Right cardiac atrium (tissue), 5 donors: ENCODE results near the gene CRHR1. TPM values are rescaled to one million over a fixed set of nuclear protein-coding genes. Genes with fewer than 3 reads are reported as not detected.
A peak's percentile ranks its signal among the peaks of the same experiment; 100 is the strongest.

Experiments
- ATAC-seq, 2 donors: fragments of 200-7000 bp; cut with Tn5 transposase; one replicate each; pipeline versions ENCODE4 v1.8.0 to v1.9.1; 2020; ENCODE audit warnings: moderate library complexity in 2 of 2, mild to moderate bottlenecking in 1 of 2
- DNase-seq, 3 donors: peaks; one replicate each; pipeline ENCODE4 v3.0.0-alpha.2; 2020
- H3K27ac ChIP-seq: one replicate; pipeline ENCODE4 v1.5.1; 2013; ENCODE audit warnings: mild to moderate bottlenecking, low read length, control low read depth, moderate library complexity
- H3K27me3 ChIP-seq: one replicate; pipeline ENCODE4 v1.6.1; 2013; ENCODE audit not compliant: control insufficient read depth, insufficient read depth
- H3K4me1 ChIP-seq: one replicate; pipeline ENCODE4 v1.6.1; 2013; ENCODE audit warnings: low read length; ENCODE audit not compliant: control insufficient read depth, insufficient read depth
- H3K4me3 ChIP-seq: one replicate; pipeline ENCODE4 v1.5.1; 2013; ENCODE audit warnings: low read length, control low read depth
- H3K9me3 ChIP-seq: one replicate; pipeline ENCODE4 v1.6.1; 2013; ENCODE audit warnings: low read length; ENCODE audit not compliant: control insufficient read depth
- WGBS: extraction: QIAGEN DNeasy Blood & Tissue Kit; methylation state at CpG from one replicate; pipeline ENCODE4 v1.1.7; 2013; 5-methylcytosine and 5-hydroxymethylcytosine counted together
- intact Hi-C, 4 donors: fragments of 100-400 bp; cut with DNase I; formaldehyde crosslinking; loops; one replicate each; pipeline versions ENCODE4 v1.11.0 to v1.14.0; 2022 to 2023
- polyA plus RNA-seq: library from polyadenylated mRNA; stranded (reverse); fragments of 200-250 nt; gene quantifications from one replicate; pipeline ENCODE4 v1.2.3, GENCODE V29; 2013
- total RNA-seq, 4 donors: library from RNA; stranded (reverse); fragmentation: NEBNext Ultra II Directional; extraction: Animal tissue kit (Norgen Biotek cat#: 25700); gene quantifications; one replicate each; pipeline ENCODE4 v1.2.1, GENCODE V29; 2021
- donor health status: healthy with polysubstance abuse.
- donor health status: DM: no; HTN: yes; CAD: no.
- donor health status: DM: no; HTN: no; CAD: no.
- donor health status: DM: no; HTN: yes; CAD: no; lungs with severe emphysema.
- donor health status: DM: yes; HTN: yes; CAD: no.

The CRHR1 gene
- total and polyA plus RNA-seq, 5 donors, result not detected

- Histone ChIP-seq H3K4me1 (no peaks in the 10 kb centered on the region), H3K9me3 (no peaks in the 10 kb centered on the region), H3K4me3 (no peak overlapping the region), H3K27ac (no peak overlapping the region), H3K27me3 (no peaks in the 10 kb centered on the region)
- whole genome bisulfite sequencing, result 83% methylated on average over 5 of the region's 5 CpGs
- no peak for DNase-seq
- ATAC-seq, result no peak
- intact Hi-C loops, result no loop called here
Measured at GRCh38 chr17:45847747-45848146, 63.6 kb downstream of the CRHR1 start.

DNA sequence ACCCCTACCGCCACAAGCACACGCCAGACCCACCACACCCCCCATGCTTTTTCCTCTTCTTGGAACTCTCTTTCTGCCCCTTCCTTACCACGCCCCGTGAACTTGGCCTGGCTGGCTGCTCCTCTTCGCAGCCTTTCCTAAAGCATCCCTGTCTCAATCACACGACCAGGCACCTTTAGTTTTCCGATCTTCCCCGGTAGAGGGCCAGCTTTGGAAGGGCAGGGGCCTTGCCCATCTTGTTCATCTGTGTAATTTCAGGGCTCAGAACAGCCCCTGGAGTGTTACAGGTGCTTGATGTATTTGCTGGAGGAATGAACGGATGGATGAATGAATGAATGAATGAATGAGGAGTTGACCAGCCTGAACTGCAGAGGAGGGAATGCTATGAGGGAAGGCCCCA lies 64.3 kb downstream of the CRHR1 start:
- Histone ChIP-seq H3K27ac (no peak overlapping the region), H3K27me3 (no peaks in the 10 kb centered on the region), H3K4me3 (no peak overlapping the region), H3K4me1 (no peaks in the 10 kb centered on the region), H3K9me3 (no peaks in the 10 kb centered on the region)
- intact Hi-C loops, result no loop called here
- 87% methylated on average over 9 of the region's 9 CpGs for WGBS
- ATAC-seq (no peak), DNase-seq (no peak)

GRCh38 chr17:45848868-45849535 lies 64.9 kb downstream of the CRHR1 start:
- peak; percentile 52 to 57 for ATAC-seq
- H3K27me3 ChIP-seq, result no peaks in the 10 kb centered on the region
- 53% methylated on average over 15 of the region's 15 CpGs for WGBS
- no peak overlapping the region for H3K4me3 ChIP-seq
- peak in 2 of 3 donors; percentile 36 to 66 for DNase-seq
- no peaks in the 10 kb centered on the region for H3K4me1 ChIP-seq
- H3K9me3 ChIP-seq, result no peaks in the 10 kb centered on the region
- intact Hi-C loops, result no loop called here
- H3K27ac ChIP-seq, result no peak overlapping the region

DNA sequence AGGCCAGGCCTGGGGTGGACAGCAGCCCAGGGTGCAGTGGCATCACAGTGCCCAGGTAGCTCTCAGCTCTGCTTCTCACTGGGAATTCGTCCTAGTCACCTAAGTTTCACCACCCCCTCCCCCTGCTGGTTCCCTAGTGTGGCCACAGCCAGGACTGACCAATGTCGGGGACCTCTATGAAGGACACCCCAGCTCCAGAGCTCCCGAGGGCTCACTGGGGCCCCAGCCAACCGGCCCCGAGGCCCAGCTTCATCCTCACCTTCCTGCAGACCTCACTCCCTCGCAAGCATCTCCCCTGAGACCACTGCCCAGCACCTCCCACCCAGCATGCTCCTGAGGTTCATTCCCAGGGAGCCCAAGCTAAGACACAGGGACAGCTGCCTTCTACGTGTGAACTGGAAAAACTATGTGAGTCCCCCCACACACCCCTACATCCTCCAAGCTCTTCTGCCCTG lies 65.4 kb downstream of the CRHR1 start:
- no peak overlapping the region for H3K4me3 ChIP-seq
- no peak for DNase-seq
- WGBS, result 71% methylated on average over 7 of the region's 7 CpGs
- no peak for ATAC-seq
- no peaks in the 10 kb centered on the region for H3K4me1 ChIP-seq
- intact Hi-C loops, result no loop called here
- H3K27me3 ChIP-seq, result no peaks in the 10 kb centered on the region
- H3K9me3 ChIP-seq, result no peaks in the 10 kb centered on the region
- no peak overlapping the region for H3K27ac ChIP-seq

GRCh38 chr17:45850011-45850410 lies 65.9 kb downstream of the CRHR1 start:
- Histone ChIP-seq H3K27me3 (no peaks in the 10 kb centered on the region), H3K27ac (no peak overlapping the region), H3K9me3 (no peaks in the 10 kb centered on the region), H3K4me3 (no peak overlapping the region), H3K4me1 (no peaks in the 10 kb centered on the region)
- ATAC-seq (no peak), DNase-seq (no peak)
- 79% methylated on average over 4 of the region's 4 CpGs for WGBS
- intact Hi-C loops, result no loop called here

DNA sequence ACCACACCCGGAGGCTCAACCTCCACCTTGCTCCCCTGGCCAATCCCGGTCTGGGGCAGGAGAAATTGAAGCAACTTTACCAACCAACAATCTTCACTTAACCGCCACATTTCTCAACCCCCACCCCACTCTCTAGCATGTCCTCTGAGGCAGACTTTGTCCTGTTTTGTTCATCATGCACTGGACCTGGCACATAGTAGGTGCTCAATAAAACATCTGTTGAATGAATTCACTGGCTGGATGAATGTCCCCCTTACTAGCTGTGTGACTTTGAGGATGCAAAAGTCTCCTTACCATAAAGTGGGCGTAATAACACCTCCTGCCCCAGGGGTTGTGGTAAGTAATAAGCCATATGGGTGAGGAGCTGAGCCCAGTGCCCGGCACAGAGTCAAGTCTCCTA lies 66.3 kb downstream of the CRHR1 start:
- Histone ChIP-seq H3K27me3 (no peaks in the 10 kb centered on the region), H3K27ac (no peak overlapping the region), H3K4me1 (no peaks in the 10 kb centered on the region), H3K4me3 (no peak overlapping the region), H3K9me3 (no peaks in the 10 kb centered on the region)
- intact Hi-C loops, result no loop called here
- ATAC-seq, result no peak
- no peak for DNase-seq
- WGBS, result 89% methylated on average over 5 of the region's 5 CpGs

DNA sequence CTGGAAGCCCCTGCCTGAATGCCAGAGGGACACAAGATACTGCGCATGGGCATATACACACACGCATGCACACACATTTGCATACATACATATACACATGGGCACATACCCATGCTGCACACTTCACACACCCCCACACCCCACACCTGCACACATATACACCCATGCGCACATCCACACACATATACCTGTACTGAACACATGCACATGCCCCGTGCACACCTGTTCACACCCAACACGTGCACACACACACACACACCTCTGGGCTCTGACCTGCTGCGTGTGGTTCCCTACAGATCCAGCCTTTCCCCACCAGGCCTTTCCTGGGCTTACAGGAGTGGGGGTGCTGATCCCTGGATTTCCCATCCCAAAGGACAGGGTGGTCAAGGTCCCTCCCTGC lies 66.9 kb downstream of the CRHR1 start:
- intact Hi-C loops, result no loop called here
- Histone ChIP-seq H3K27ac (no peak overlapping the region), H3K27me3 (no peaks in the 10 kb centered on the region), H3K4me3 (no peak overlapping the region), H3K9me3 (no peaks in the 10 kb centered on the region), H3K4me1 (no peaks in the 10 kb centered on the region)
- WGBS, result 83% methylated on average over 6 of the region's 6 CpGs
- ATAC-seq (no peak), DNase-seq (no peak)

DNA sequence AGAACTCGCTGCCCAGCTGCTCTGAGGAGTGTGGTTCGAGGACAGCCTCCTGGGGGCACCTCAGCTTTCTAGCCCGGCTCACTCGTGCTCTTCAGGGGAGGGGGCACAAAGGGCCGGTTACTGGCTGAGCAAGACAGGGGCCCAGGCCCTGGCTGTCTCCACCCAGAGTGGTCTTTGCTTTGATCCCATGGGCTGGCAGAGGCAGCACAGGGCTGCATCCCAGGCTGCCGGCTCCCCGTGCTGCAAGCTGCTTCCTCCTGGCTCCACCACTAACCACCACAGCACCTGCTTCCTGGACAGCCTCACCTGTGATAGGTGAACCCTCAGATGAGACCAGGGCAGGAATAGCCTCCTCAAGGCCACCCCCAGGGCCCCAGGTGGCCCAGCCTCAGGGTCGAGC lies 67.3 kb downstream of the CRHR1 start:
- H3K4me1 ChIP-seq, result no peaks in the 10 kb centered on the region
- WGBS, result 37% methylated on average over 8 of the region's 8 CpGs
- H3K4me3 ChIP-seq, result no peak overlapping the region
- DNase-seq, result no peak
- H3K27ac ChIP-seq, result no peak overlapping the region
- intact Hi-C loops, result no loop called here
- H3K27me3 ChIP-seq, result no peaks in the 10 kb centered on the region
- ATAC-seq, result no peak
- H3K9me3 ChIP-seq, result no peaks in the 10 kb centered on the region

DNA sequence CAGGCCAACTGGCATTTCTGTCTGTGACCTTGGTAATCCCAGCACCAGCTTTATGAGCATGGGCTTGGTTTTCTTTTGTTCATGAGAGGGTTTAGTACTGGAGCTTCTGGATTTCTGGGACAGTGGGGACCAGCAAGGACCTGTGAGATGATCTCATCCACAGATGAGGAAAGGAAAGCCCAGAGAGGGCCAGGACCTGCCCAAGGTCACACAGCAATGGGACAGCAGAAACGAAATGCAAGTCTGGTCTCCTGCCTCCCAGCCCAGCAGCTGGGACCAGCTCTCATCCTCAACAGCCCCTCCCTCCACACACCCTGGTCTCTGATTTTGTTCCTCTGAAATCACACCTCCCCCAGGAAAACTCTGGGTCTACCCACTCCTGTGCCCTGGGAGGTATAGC lies 67.8 kb downstream of the CRHR1 start:
- ATAC-seq (no peak), DNase-seq (no peak)
- H3K9me3 ChIP-seq, result no peaks in the 10 kb centered on the region
- intact Hi-C loops, result no loop called here
- H3K4me3 ChIP-seq, result no peak overlapping the region
- H3K27ac ChIP-seq, result no peak overlapping the region
- H3K27me3 ChIP-seq, result no peaks in the 10 kb centered on the region
- no peaks in the 10 kb centered on the region for H3K4me1 ChIP-seq
- WGBS, result 77% methylated on average over 1 of the region's 1 CpG

DNA sequence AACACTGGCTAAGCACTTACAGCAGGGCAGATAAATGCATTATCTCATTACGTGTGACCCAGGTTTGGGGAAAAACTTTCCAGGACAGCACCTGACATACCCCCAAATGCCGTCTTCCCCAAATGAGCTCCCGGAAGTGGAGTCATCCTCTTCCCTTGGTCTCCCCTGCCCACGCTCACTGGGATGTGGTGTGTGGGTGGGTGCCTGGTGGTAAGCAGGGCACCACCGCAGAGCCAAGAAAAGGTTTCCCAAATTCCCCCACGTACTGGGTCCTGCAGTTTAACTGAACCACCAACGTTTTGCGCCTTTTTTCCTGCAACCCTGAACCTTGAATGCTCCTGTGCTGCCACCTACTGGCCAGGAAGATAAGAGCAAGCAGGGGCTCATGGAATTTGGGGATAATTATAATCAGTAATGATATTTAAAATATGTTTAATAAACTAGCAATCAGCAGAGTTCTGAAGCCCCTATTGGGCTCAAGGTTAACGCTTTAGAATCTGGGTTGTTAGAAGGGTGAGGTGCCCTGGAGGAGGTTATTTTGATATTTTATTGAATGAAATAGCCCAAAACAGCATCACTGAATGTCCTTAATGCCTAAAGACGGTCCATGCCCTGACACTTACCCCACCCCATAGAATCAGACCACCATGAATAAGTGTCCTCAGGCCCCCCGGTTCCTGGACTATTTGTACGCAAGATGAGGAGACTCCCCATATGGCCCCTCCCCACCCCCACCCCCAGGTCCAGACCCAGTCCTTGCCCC lies 68.6 kb downstream of the CRHR1 start:
- intact Hi-C loops, result no loop called here
- Histone ChIP-seq H3K4me1 (no peaks in the 10 kb centered on the region), H3K9me3 (no peaks in the 10 kb centered on the region), H3K4me3 (no peak overlapping the region), H3K27me3 (no peaks in the 10 kb centered on the region), H3K27ac (no peak overlapping the region)
- peak in 2 of 3 donors; percentile 47 to 77 for DNase-seq
- ATAC-seq, result no peak
- 25% methylated on average over 12 of the region's 12 CpGs for WGBS

GRCh38 chr17:45854209-45854608 lies 70.1 kb downstream of the CRHR1 start:
- Histone ChIP-seq H3K4me3 (no peak overlapping the region), H3K9me3 (no peaks in the 10 kb centered on the region), H3K27ac (no peak overlapping the region), H3K27me3 (no peaks in the 10 kb centered on the region), H3K4me1 (no peaks in the 10 kb centered on the region)
- intact Hi-C loops, result no loop called here
- 78% methylated on average over 9 of the region's 9 CpGs for WGBS
- ATAC-seq, result no peak
- no peak for DNase-seq
